ENCODE data around the gene COLEC12.

COLEC12 gene

GRCh38 chr18:473802-474201, 26.7 kb downstream of the COLEC12 start:
- no peak for DNase-seq

GRCh38 chr18:471716-472115, 28.8 kb downstream of the COLEC12 start:
- DNase-seq, result no peak

GRCh38 chr18:470661-471501, 29.6 kb downstream of the COLEC12 start:
- no peak for DNase-seq

- DNase-seq, result peak; percentile 13
Observed at GRCh38 chr18:468955-469790, 31.3 kb downstream of the COLEC12 start.

- peak; percentile 6 for DNase-seq
Observed at GRCh38 chr18:463827-464541, 36.5 kb downstream of the COLEC12 start.

- no peak for DNase-seq
Observed at GRCh38 chr18:463403-463802, 37.1 kb downstream of the COLEC12 start.

- no peak for DNase-seq
Observed at GRCh38 chr18:461762-462161, 38.7 kb downstream of the COLEC12 start.

GRCh38 chr18:460791-461190, 39.7 kb downstream of the COLEC12 start:
- DNase-seq, result no peak

GRCh38 chr18:459814-460593, 40.5 kb downstream of the COLEC12 start:
- DNase-seq, result no peak

- DNase-seq, result no peak
Observed at GRCh38 chr18:457521-458412, 42.7 kb downstream of the COLEC12 start.

- DNase-seq, result no peak
Observed at GRCh38 chr18:457140-457519, 43.4 kb downstream of the COLEC12 start.

- DNase-seq, result peak; percentile 20
Observed at GRCh38 chr18:456361-457139, 44.0 kb downstream of the COLEC12 start.

GRCh38 chr18:453400-453799, 47.1 kb downstream of the COLEC12 start:
- no peak for DNase-seq

GRCh38 chr18:452816-453215, 47.7 kb downstream of the COLEC12 start:
- DNase-seq, result no peak

GRCh38 chr18:449374-449773, 51.1 kb downstream of the COLEC12 start:
- DNase-seq, result no peak

GRCh38 chr18:448116-448790, 52.2 kb downstream of the COLEC12 start:
- DNase-seq, result no peak

GRCh38 chr18:446941-447560, 53.5 kb downstream of the COLEC12 start:
- no peak for DNase-seq

- DNase-seq, result no peak
Observed at GRCh38 chr18:445055-445454, 55.4 kb downstream of the COLEC12 start.

GRCh38 chr18:438571-438970, 61.9 kb downstream of the COLEC12 start:
- no peak for DNase-seq

GRCh38 chr18:435940-436339, 64.6 kb downstream of the COLEC12 start:
- peak; percentile 83 for DNase-seq
